ENCODE measurements around the gene ADGRV1.

ADGRV1 gene

DNA sequence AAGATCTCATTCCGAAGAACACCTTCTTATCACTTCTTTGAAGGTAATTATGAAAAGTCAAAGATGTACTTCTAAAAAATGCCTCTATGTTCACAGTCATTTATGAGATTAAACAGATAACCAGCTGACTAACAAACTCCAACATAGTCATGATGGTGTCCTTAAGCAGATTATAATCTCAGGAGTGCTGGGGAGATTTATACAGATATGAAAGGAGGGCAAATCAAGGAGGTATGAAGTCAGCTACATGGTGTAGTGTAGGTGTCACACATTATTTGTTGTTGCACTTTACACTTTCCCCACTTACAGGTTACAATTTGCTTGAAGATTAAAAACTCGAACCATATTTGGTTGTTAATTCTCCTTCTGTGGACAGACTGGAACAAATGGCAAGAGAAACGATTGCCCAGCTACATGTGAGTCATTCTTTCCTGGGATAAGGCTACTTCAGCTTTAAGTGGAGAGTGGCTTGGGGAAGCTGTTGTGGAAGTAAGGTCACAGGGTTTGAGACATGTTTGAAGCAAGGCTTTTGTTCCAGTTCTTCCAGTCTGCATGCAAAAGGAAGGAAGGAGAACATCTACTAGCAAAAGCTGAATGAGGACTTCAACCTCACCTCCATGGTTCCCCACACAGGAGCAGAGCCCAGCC lies 320.1 kb downstream of the ADGRV1 start:
- no peak for TF ChIP-seq CTCF (IDR thresholded peaks at IDR 0.05; ENCODE audit: unreplicated experiment in 3 of 3)
- no peaks in the 10 kb centered on the region for H3K9me3 Mint-ChIP-seq
- no peaks in the 10 kb centered on the region for H3K27me3 Mint-ChIP-seq (ENCODE audit: low read depth)
- no peaks in the 10 kb centered on the region for H3K36me3 Mint-ChIP-seq (ENCODE audit: low read depth)
- H3K4me3 Mint-ChIP-seq: no peak overlapping the region
- peak overlapping the region; percentile 7 to 86 (median 30) for H3K27ac Mint-ChIP-seq
- peaks cover 14% of the 10 kb centered on the region for H3K4me1 Mint-ChIP-seq

- TF ChIP-seq CTCF (IDR thresholded peaks at IDR 0.05; ENCODE audit: unreplicated experiment in 3 of 3): no peak
- peaks cover 13% of the 10 kb centered on the region for H3K4me1 Mint-ChIP-seq
- H3K36me3 Mint-ChIP-seq (ENCODE audit: low read depth): no peaks in the 10 kb centered on the region
- H3K4me3 Mint-ChIP-seq: no peak overlapping the region
- no peak overlapping the region for H3K27ac Mint-ChIP-seq
- H3K27me3 Mint-ChIP-seq (ENCODE audit: low read depth): no peaks in the 10 kb centered on the region
- H3K9me3 Mint-ChIP-seq: no peaks in the 10 kb centered on the region
Observed at GRCh38 chr5:90881626-90882150, 323.1 kb downstream of the ADGRV1 start.

GRCh38 chr5:90882448-90882847 lies 323.9 kb downstream of the ADGRV1 start:
- H3K4me3 Mint-ChIP-seq: no peak overlapping the region
- H3K27me3 Mint-ChIP-seq (ENCODE audit: low read depth): no peaks in the 10 kb centered on the region
- no peak for TF ChIP-seq CTCF (IDR thresholded peaks at IDR 0.05; ENCODE audit: unreplicated experiment in 3 of 3)
- H3K9me3 Mint-ChIP-seq: no peaks in the 10 kb centered on the region
- H3K36me3 Mint-ChIP-seq (ENCODE audit: low read depth): no peaks in the 10 kb centered on the region
- peaks cover 7% of the 10 kb centered on the region for H3K4me1 Mint-ChIP-seq
- H3K27ac Mint-ChIP-seq: no peak overlapping the region

DNA sequence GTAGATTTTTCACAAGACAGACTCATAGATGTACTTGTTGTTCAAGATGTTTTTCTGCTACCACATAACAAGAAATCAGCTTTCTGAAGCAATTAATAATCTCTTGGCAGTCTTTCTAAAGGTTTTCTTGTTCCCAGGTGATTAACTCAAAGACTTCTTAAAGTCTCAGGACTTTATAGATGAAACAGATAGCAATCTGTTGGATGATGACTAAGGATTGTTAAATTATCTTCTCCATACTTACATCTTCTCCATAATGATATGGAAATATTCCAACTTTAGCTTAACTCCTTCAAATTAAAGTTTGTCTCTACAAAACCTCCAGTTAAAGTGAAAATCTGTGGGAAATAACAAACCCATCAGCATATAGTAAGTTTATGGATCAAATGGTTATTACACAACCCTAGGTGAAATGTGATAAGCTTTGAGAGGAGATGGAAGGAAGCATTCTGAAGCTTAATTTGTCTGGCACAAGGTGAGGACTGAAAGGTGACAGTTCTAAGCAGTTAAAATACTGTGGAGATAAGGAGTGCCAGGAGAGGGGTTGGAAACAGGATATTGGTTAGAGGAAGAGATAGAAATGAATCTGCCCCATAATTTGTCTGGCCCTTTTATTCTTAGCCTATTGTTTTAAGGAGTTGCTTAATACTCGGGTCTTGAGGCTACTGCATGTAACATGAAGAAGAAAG lies 326.7 kb downstream of the ADGRV1 start:
- Mint-ChIP-seq H3K4me1 (peaks cover 7% of the 10 kb centered on the region), H3K9me3 (no peaks in the 10 kb centered on the region), H3K27me3 (ENCODE audit: low read depth) (no peaks in the 10 kb centered on the region), H3K27ac (no peak overlapping the region), H3K4me3 (no peak overlapping the region), H3K36me3 (ENCODE audit: low read depth) (no peaks in the 10 kb centered on the region)
- TF ChIP-seq CTCF (IDR thresholded peaks at IDR 0.05; ENCODE audit: unreplicated experiment in 3 of 3): no peak

GRCh38 chr5:90886381-90886780 lies 327.8 kb downstream of the ADGRV1 start:
- Mint-ChIP-seq H3K27me3 (ENCODE audit: low read depth) (no peaks in the 10 kb centered on the region), H3K4me1 (peaks cover 7% of the 10 kb centered on the region), H3K9me3 (no peaks in the 10 kb centered on the region), H3K27ac (no peak overlapping the region), H3K36me3 (ENCODE audit: low read depth) (no peaks in the 10 kb centered on the region), H3K4me3 (no peak overlapping the region)
- no peak for TF ChIP-seq CTCF (IDR thresholded peaks at IDR 0.05; ENCODE audit: unreplicated experiment in 3 of 3)
